Mesangial cell (primary cell): ENCODE measurements around the gene FAM236D. TPM values are rescaled to one million over a fixed set of nuclear protein-coding genes. Genes with fewer than 3 reads are reported as not detected.

ENCODE experiments used
- total RNA-seq: library from RNA; depleted of rRNA; stranded (reverse); fragments of >200 nt; gene quantifications from 2 replicates; pipeline ENCODE4 v1.2.3, GENCODE V29; 2015

Gene FAM236D
- not detected in 2 replicates for total RNA-seq

DNA sequence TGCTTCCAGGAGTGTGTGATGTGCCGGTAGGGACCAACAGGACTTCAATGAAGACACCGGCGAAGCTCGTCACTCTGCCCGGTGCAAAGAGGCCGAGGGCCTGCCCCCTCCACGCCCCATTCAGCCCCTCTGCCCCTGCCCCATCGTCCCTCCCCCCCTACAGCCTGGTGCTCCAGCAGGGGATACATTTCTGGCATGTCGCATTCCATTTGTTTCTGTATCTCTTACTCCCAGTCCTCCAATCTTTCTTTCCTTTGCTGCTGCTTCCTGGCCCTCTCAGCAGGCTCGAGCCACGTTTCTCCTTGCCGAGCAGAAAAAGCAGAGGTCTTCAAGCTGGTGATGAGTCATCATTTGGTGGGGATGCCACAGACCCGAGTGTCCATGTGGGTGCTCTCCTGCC is at the start of gene FAM236D:
TSS of gene FAM236D (minus strand) at position 101 of the 400 bp plus-strand sequence. CDS start at position 1, 100 bp downstream.

GRCh38 chrX:72782560-72782959 is 25.4 kb downstream of the FAM236D start, which contains the start of gene FAM236B:
TSS of gene FAM236B (minus strand) at chrX:72782660. CDS start at chrX:72782560, 100 bp downstream.

GRCh38 chrX:72776653-72777466 is 31.1 kb downstream of the FAM236D start, which contains the start of gene DMRTC1B:
TSS of gene DMRTC1B (plus strand) at chrX:72776890. CDS start at chrX:72845136, 68,246 bp downstream.

Other genes with a start within 250 kb of the FAM236D start
- gene HDAC8, start 235.4 kb downstream of the FAM236D start, total RNA-seq = 12.0 and 13.4 TPM in 2 replicates
- gene PHKA1, start 93.9 kb downstream of the FAM236D start, total RNA-seq = 4.9 and 6.0 TPM in 2 replicates
- gene DMRTC1B, start 31.3 kb downstream of the FAM236D start, total RNA-seq = not detected in 2 replicates
- not detected in 2 replicates for gene FAM236B, start 25.6 kb downstream of the FAM236D start, total RNA-seq
- not detected in 2 replicates for gene FAM236C, start 104.4 kb upstream of the FAM236D start, total RNA-seq
- gene FAM236A, start 130.0 kb upstream of the FAM236D start, total RNA-seq = not detected in 2 replicates
- not detected in 2 replicates for gene DMRTC1, start 135.6 kb upstream of the FAM236D start, total RNA-seq
- not detected in 2 replicates for gene PABPC1L2B, start 194.7 kb upstream of the FAM236D start, total RNA-seq